Neural cell (in vitro differentiated cells): ENCODE data around the gene LYRM2. TPM values are rescaled to one million over a fixed set of nuclear protein-coding genes. Genes with fewer than 3 reads are reported as not detected.

ENCODE experiments used
- H2AFZ ChIP-seq: fragments of 200-600, 300-800 bp; sonication (generic), shearing (Covaris generic); 2 replicates; pipeline ENCODE4 v1.6.0; 2014; ENCODE audit warnings: low read depth, mild to moderate bottlenecking, antibody characterized with exemption, low read length, moderate library complexity
- H3F3A ChIP-seq: fragments of 200-600 bp; shearing (Covaris generic); 2 replicates; pipeline ENCODE4 v1.6.1; 2016; ENCODE audit warnings: mild to moderate bottlenecking, moderate library complexity, mixed read lengths, antibody characterized with exemption, low read length; ENCODE audit not compliant: insufficient read depth, poor library complexity, severe bottlenecking
- H3K27ac ChIP-seq: fragments of 200-600, 300-800 bp; sonication (generic), shearing (Covaris generic); 2 replicates; pipeline ENCODE4 v1.5.1; 2014; ENCODE audit warnings: mild to moderate bottlenecking, low read length, moderate library complexity
- H3K27me3 ChIP-seq: fragments of 300-800, 200-600 bp; sonication (generic), shearing (Covaris generic); 2 replicates; pipeline ENCODE4 v1.6.0; 2014; ENCODE audit warnings: mild to moderate bottlenecking, low read depth, low read length, moderate library complexity; ENCODE audit not compliant: insufficient read depth
- H3K36me3 ChIP-seq: fragments of 300-800, 200-600 bp; sonication (generic), shearing (Covaris generic); 2 replicates; pipeline ENCODE4 v1.5.1; 2014; ENCODE audit warnings: mild to moderate bottlenecking, antibody characterized with exemption, low read length, moderate library complexity; ENCODE audit not compliant: insufficient read depth
- H3K4me2 ChIP-seq: fragments of 300-800, 200-600 bp; sonication (generic), shearing (Covaris generic); 2 replicates; pipeline ENCODE4 v1.6.0; 2014; ENCODE audit warnings: mild to moderate bottlenecking, low read length
- H3K4me3 ChIP-seq: fragments of 300-800, 200-600 bp; sonication (generic), shearing (Covaris generic); 2 replicates; pipeline ENCODE4 v1.5.1; 2014; ENCODE audit warnings: mild to moderate bottlenecking, low read length, moderate library complexity
- H3K79me2 ChIP-seq: fragments of 200-600 bp; shearing (Covaris generic); replicated peaks from 2 replicates; pipeline ENCODE4 v1.6.0; 2014; ENCODE audit warnings: mild to moderate bottlenecking, low read length, moderate library complexity; ENCODE audit not compliant: insufficient read depth
- H3K9ac ChIP-seq: fragments of 300-800, 200-600 bp; sonication (generic), shearing (Covaris generic); 2 replicates; pipeline ENCODE4 v1.6.1; 2016; ENCODE audit warnings: mild to moderate bottlenecking, low read length, mixed read lengths
- H3K9me2 ChIP-seq: fragments of 200-600 bp; shearing (Covaris generic); 2 replicates; pipeline ENCODE4 v1.6.1; 2016; ENCODE audit warnings: mild to moderate bottlenecking, low read length, mixed read lengths; ENCODE audit not compliant: insufficient read depth
- H3K9me3 ChIP-seq: fragments of 200-600, 300-800 bp; sonication (generic), shearing (Covaris generic); 2 replicates; pipeline ENCODE4 v1.6.1; 2016; ENCODE audit warnings: mild to moderate bottlenecking, mixed run types, low read length, moderate library complexity, mixed read lengths
- H4K20me1 ChIP-seq: fragments of 200-600 bp; shearing (Covaris generic); 2 replicates; pipeline ENCODE4 v1.6.1; 2016; ENCODE audit warnings: mild to moderate bottlenecking, mixed run types; ENCODE audit not compliant: insufficient read depth
- CTCF ChIP-seq: fragments of 450-650 bp; IDR thresholded peaks from 2 replicates; pipeline ENCODE4 v1.5.1; 2014; ENCODE audit warnings: antibody characterized with exemption, mild to moderate bottlenecking, moderate library complexity; ENCODE audit not compliant: poor library complexity, severe bottlenecking
- EP300 ChIP-seq: fragments of 450-650 bp; conservative IDR thresholded peaks from 2 replicates; pipeline ENCODE4 v1.6.1; 2014; ENCODE audit warnings: antibody characterized with exemption, mild to moderate bottlenecking, moderate library complexity; ENCODE audit not compliant: poor library complexity, severe bottlenecking
- EZH2 ChIP-seq: fragments of 200-600, 300-800 bp; shearing (Covaris generic), sonication (generic); IDR thresholded peaks from 2 replicates; pipeline ENCODE4 v1.6.1; 2014; ENCODE audit warnings: antibody characterized with exemption, low read length, borderline replicate concordance, mild to moderate bottlenecking; ENCODE audit not compliant: insufficient read depth, poor library complexity, severe bottlenecking
- MXI1 ChIP-seq: fragments of 450-650 bp; conservative IDR thresholded peaks from 2 replicates; pipeline ENCODE4 v1.6.1; 2014; ENCODE audit warnings: antibody characterized with exemption, mild to moderate bottlenecking; ENCODE audit not compliant: poor library complexity, severe bottlenecking
- POLR2AphosphoS5 ChIP-seq: IDR thresholded peaks from 2 replicates; pipeline ENCODE4 v1.6.1; 2012
- RAD21 ChIP-seq: fragments of 450-650 bp; conservative IDR thresholded peaks from 2 replicates; pipeline ENCODE4 v1.6.1; 2014; ENCODE audit warnings: antibody characterized with exemption, mild to moderate bottlenecking, moderate library complexity
- REST ChIP-seq: IDR thresholded peaks from 2 replicates; pipeline ENCODE4 v1.6.1; 2012; ENCODE audit warnings: borderline replicate concordance
- SMC3 ChIP-seq: fragments of 450-650 bp; conservative IDR thresholded peaks from 2 replicates; pipeline ENCODE4 v1.6.1; 2014; ENCODE audit warnings: antibody characterized with exemption, mild to moderate bottlenecking, moderate library complexity; ENCODE audit not compliant: poor library complexity
- TAF1 ChIP-seq: IDR thresholded peaks from 2 replicates; pipeline ENCODE4 v1.6.1; 2012; ENCODE audit warnings: low read depth
- polyA plus RNA-seq: library from polyadenylated mRNA; depleted of rRNA; stranded (reverse); fragments of >200 nt; gene quantifications from 2 replicates; pipeline ENCODE4 v1.2.3, GENCODE V29; 2014

LYRM2 gene
- polyA plus RNA-seq, 1 donor from 2014 or later: 25.5 TPM

GRCh38 chr6:89618026-89618425 lies 20.5 kb downstream of the LYRM2 start:
- no peaks in the 10 kb centered on the region for H4K20me1 ChIP-seq
- TF ChIP-seq SMC3 (no peak), EP300 (no peak), CTCF (no peak)
- H2AFZ ChIP-seq: no peak overlapping the region
- no peaks in the 10 kb centered on the region for H3K27me3 ChIP-seq
- no peaks in the 10 kb centered on the region for H3K36me3 ChIP-seq
- no peaks in the 10 kb centered on the region for H3F3A ChIP-seq
- no peak overlapping the region for H3K4me2 ChIP-seq
- no peak overlapping the region for H3K27ac ChIP-seq
- no peaks in the 10 kb centered on the region for H3K9me2 ChIP-seq
- no peaks in the 10 kb centered on the region for H3K9me3 ChIP-seq
- H3K79me2 ChIP-seq: no peaks in the 10 kb centered on the region
- no peak overlapping the region for H3K9ac ChIP-seq
- no peak overlapping the region for H3K4me3 ChIP-seq

GRCh38 chr6:89616531-89616930 lies 22.0 kb downstream of the LYRM2 start:
- Histone ChIP-seq H3K27me3 (no peaks in the 10 kb centered on the region), H3F3A (no peaks in the 10 kb centered on the region), H3K79me2 (no peaks in the 10 kb centered on the region), H2AFZ (no peak overlapping the region), H3K9me2 (no peaks in the 10 kb centered on the region), H3K4me3 (no peak overlapping the region), H3K4me2 (no peak overlapping the region), H3K9ac (no peak overlapping the region), H3K36me3 (no peaks in the 10 kb centered on the region), H3K27ac (no peak overlapping the region), H3K9me3 (no peaks in the 10 kb centered on the region), H4K20me1 (no peaks in the 10 kb centered on the region)
- TF ChIP-seq EZH2 (no peak), CTCF (no peak), EP300 (no peak), SMC3 (no peak), RAD21 (no peak), POLR2AphosphoS5 (no peak), MXI1 (no peak), TAF1 (no peak), REST (no peak)
